Astrocyte of the spinal cord (primary cell): ENCODE results near the gene HS3ST2.

Source experiments
- DNase-seq: peaks from one replicate; pipeline ENCODE4 v3.0.0; 2011; ENCODE audit warnings: low read depth, low spot score
- H3K4me3 ChIP-seq: 2 replicates; pipeline ENCODE4 v1.5.1; 2011; ENCODE audit warnings: low read depth, mild to moderate bottlenecking, low read length, moderate library complexity
- CTCF ChIP-seq: IDR thresholded peaks from 2 replicates; pipeline ENCODE4 v1.5.1; 2012; ENCODE audit warnings: low read depth, mild to moderate bottlenecking, low read length, inconsistent platforms
- in situ Hi-C: cut with HindIII; loops from 2 replicates; pipeline ENCODE4 v1.10.0; 2017; ENCODE audit warnings: low sequenced_read_pairs

Gene HS3ST2

GRCh38 chr16:22900863-22901262 is 86.9 kb downstream of the HS3ST2 start:
- H3K4me3 ChIP-seq: no peak overlapping the region
- no peak for TF ChIP-seq CTCF
- no peak for DNase-seq
- in situ Hi-C loops: no loop called here

GRCh38 chr16:22901563-22901962 is 87.6 kb downstream of the HS3ST2 start:
- no peak for TF ChIP-seq CTCF

GRCh38 chr16:22903716-22904115 is 89.8 kb downstream of the HS3ST2 start:
- TF ChIP-seq CTCF: no peak
- DNase-seq: no peak
- in situ Hi-C loops: no loop called here

More at GRCh38 chr16:22901563-22901962, 87.6 kb downstream of the HS3ST2 start:
- in situ Hi-C loops: no loop called here
- no peak overlapping the region for H3K4me3 ChIP-seq
- no peak for DNase-seq

GRCh38 chr16:22912654-22913053 is 98.7 kb downstream of the HS3ST2 start:
- no peak for DNase-seq
- no peak overlapping the region for H3K4me3 ChIP-seq
- no peak for TF ChIP-seq CTCF
- in situ Hi-C loops: no loop called here

More at GRCh38 chr16:22903716-22904115, 89.8 kb downstream of the HS3ST2 start:
- no peak overlapping the region for H3K4me3 ChIP-seq

- TF ChIP-seq CTCF: no peak
- DNase-seq: no peak
- in situ Hi-C loops: no loop called here
- H3K4me3 ChIP-seq: no peak overlapping the region
These were observed 101.0 kb downstream of the HS3ST2 start for GRCh38 chr16:22915003-22915402.

GRCh38 chr16:22923491-22923890 is 109.5 kb downstream of the HS3ST2 start:
- DNase-seq: no peak
- in situ Hi-C loops: no loop called here
- H3K4me3 ChIP-seq: no peak overlapping the region
- TF ChIP-seq CTCF: no peak

- TF ChIP-seq CTCF: no peak
- DNase-seq: no peak
- no peak overlapping the region for H3K4me3 ChIP-seq
- in situ Hi-C loops: no loop called here
These were observed 110.5 kb downstream of the HS3ST2 start for GRCh38 chr16:22924492-22924891.
